RPMI8226 (cell line): ENCODE results near the gene IPO13.

ENCODE experiments used
- DNase-seq: peaks from one replicate; pipeline ENCODE4 v3.0.0-alpha.2; 2015

The IPO13 gene

GRCh38 chr1:43951021-43951985 lies 4.6 kb downstream of the IPO13 start:
- no peak for DNase-seq

- DNase-seq = no peak
Observed at GRCh38 chr1:43952731-43953346, 6.1 kb downstream of the IPO13 start.

- DNase-seq = no peak
Observed at GRCh38 chr1:43953361-43953760, 6.6 kb downstream of the IPO13 start.

GRCh38 chr1:43954036-43954435 lies 7.3 kb downstream of the IPO13 start:
- no peak for DNase-seq

GRCh38 chr1:43956234-43956633 lies 9.5 kb downstream of the IPO13 start:
- DNase-seq = no peak

- no peak for DNase-seq
Observed at GRCh38 chr1:43957407-43958040, 10.8 kb downstream of the IPO13 start.

GRCh38 chr1:43958351-43959255 lies 11.9 kb downstream of the IPO13 start:
- no peak for DNase-seq

GRCh38 chr1:43960798-43961197 lies 14.0 kb downstream of the IPO13 start:
- DNase-seq = no peak

GRCh38 chr1:43961692-43962091 lies 14.9 kb downstream of the IPO13 start:
- DNase-seq = no peak

- no peak for DNase-seq
Observed at GRCh38 chr1:43962324-43962723, 15.6 kb downstream of the IPO13 start.

GRCh38 chr1:43963006-43963405 lies 16.3 kb downstream of the IPO13 start:
- DNase-seq = no peak

GRCh38 chr1:43963890-43964289 lies 17.1 kb downstream of the IPO13 start:
- DNase-seq = no peak

GRCh38 chr1:43965316-43965715 lies 18.6 kb downstream of the IPO13 start:
- DNase-seq = no peak

GRCh38 chr1:43968348-43968948 lies 21.7 kb downstream of the IPO13 start:
- DNase-seq = peak; percentile 75

GRCh38 chr1:43969416-43969745 lies 22.6 kb downstream of the IPO13 start:
- no peak for DNase-seq

- peak; percentile 99 for DNase-seq
Observed at GRCh38 chr1:43969746-43970466, 23.2 kb downstream of the IPO13 start, which contains the start of gene DPH2. Gene DPH2 (plus strand): TSS chr1:43970010. CDS start chr1:43970176, 166 bp downstream.

- no peak for DNase-seq
Observed at GRCh38 chr1:43970502-43970901, 23.8 kb downstream of the IPO13 start.

- no peak for DNase-seq
Observed at GRCh38 chr1:43970911-43971310, 24.2 kb downstream of the IPO13 start.

GRCh38 chr1:43971336-43971980 lies 24.7 kb downstream of the IPO13 start:
- DNase-seq = no peak

- DNase-seq = peak; percentile 77
Observed at GRCh38 chr1:43973981-43974442, 27.3 kb downstream of the IPO13 start.
